Measurements from ENCODE around the gene OPALIN.

DNA sequence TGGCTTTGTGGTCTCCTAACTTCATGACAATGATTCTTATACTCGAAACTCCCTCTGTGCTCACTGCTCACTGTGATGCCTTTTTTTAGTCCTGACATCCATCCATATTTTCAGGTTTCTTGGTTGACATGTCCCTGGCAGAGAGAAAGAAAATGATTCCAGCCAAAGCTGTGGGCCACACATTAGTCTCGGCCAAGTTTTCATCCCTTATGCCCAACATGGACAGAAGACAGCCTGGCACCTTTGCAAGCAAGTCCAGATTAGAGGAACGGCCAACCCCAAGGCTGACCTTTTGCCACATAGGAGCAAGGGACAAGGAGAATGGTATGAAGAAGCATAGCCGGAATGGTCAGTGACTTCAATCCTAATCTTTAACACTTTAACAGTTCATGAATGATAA is 8.7 kb upstream of the OPALIN start:
- TF ChIP-seq, protein P1, sequence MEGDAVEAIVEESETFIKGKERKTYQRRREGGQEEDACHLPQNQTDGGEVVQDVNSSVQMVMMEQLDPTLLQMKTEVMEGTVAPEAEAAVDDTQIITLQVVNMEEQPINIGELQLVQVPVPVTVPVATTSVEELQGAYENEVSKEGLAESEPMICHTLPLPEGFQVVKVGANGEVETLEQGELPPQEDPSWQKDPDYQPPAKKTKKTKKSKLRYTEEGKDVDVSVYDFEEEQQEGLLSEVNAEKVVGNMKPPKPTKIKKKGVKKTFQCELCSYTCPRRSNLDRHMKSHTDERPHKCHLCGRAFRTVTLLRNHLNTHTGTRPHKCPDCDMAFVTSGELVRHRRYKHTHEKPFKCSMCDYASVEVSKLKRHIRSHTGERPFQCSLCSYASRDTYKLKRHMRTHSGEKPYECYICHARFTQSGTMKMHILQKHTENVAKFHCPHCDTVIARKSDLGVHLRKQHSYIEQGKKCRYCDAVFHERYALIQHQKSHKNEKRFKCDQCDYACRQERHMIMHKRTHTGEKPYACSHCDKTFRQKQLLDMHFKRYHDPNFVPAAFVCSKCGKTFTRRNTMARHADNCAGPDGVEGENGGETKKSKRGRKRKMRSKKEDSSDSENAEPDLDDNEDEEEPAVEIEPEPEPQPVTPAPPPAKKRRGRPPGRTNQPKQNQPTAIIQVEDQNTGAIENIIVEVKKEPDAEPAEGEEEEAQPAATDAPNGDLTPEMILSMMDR (IDR thresholded peaks at IDR 0.05): no peak
- TF ChIP-seq POLR2A (IDR thresholded peaks at IDR 0.05): no peak

Measured in lower leg skin (tissue), 3 donors.